IMR-90 (cell line): ENCODE data around the gene DPP6. TPM values are rescaled to one million over a fixed set of nuclear protein-coding genes. Genes with fewer than 3 reads are reported as not detected.

ENCODE experiments used
- ATAC-seq: fragments of 200-7000 bp; cut with Tn5 transposase; 2 replicates; pipeline ENCODE4 v1.9.1; 2020; ENCODE audit warnings: low read depth, mild to moderate bottlenecking, moderate library complexity
- BruUV-seq: library from RNA; stranded (reverse); fragments of 400-500 nt; replicated peaks from 2 replicates; lab custom pipeline; 2021; lab: Mats Ljungman, UMichigan
- CTCF ChIA-PET: fragments of 300-600 bp; formaldehyde crosslinking; extraction: SDS; loops from one replicate; lab custom pipeline; 2021; ENCODE audit warnings: antibody characterized with exemption; lab: Yijun Ruan, JAX
- POLR2A ChIA-PET: fragments of 300-600 bp; sonication (Branson Sonifier 250); formaldehyde crosslinking; loops from one replicate; lab custom pipeline; 2022; ENCODE audit warnings: antibody characterized with exemption; ENCODE audit not compliant: unreplicated experiment; lab: Charles Lee
- DNase-seq: peaks from one replicate; pipeline ENCODE4 v3.0.0; 2013
- H2AFZ ChIP-seq: replicated peaks from 2 replicates; pipeline ENCODE3; 2013; ENCODE audit warnings: low read length, mild to moderate bottlenecking; ENCODE audit not compliant: poor library complexity
- H2AK5ac ChIP-seq: 2 replicates; pipeline ENCODE4 v1.6.1; 2013; ENCODE audit warnings: low read depth, low read length, inconsistent platforms
- H2AK9ac ChIP-seq: replicated peaks from 2 replicates; pipeline ENCODE3; 2013; ENCODE audit warnings: mild to moderate bottlenecking, low read depth, low read length, moderate library complexity; ENCODE audit not compliant: poor library complexity
- H2BK120ac ChIP-seq: 2 replicates; pipeline ENCODE4 v1.6.1; 2013; ENCODE audit warnings: low read depth, low read length, inconsistent platforms
- H2BK15ac ChIP-seq: 3 replicates; pipeline ENCODE4 v1.6.1; 2013; ENCODE audit warnings: low read depth, low read length, inconsistent platforms
- H2BK20ac ChIP-seq: 2 replicates; pipeline ENCODE4 v1.6.1; 2013; ENCODE audit warnings: low read depth, mild to moderate bottlenecking, inconsistent platforms, low read length, moderate library complexity
- H2BK5ac ChIP-seq: 2 replicates; pipeline ENCODE4 v1.6.1; 2013; ENCODE audit warnings: mild to moderate bottlenecking, low read depth, low read length, inconsistent platforms; ENCODE audit not compliant: poor library complexity, severe bottlenecking
- H3K14ac ChIP-seq: replicated peaks from 2 replicates; pipeline ENCODE4 v1.6.1; 2013; ENCODE audit warnings: low read depth, low read length, inconsistent platforms
- H3K18ac ChIP-seq: 2 replicates; pipeline ENCODE4 v1.6.1; 2013; ENCODE audit warnings: low read depth, low read length, control low read depth
- H3K23ac ChIP-seq: 2 replicates; pipeline ENCODE4 v1.6.1; 2013; ENCODE audit warnings: low read depth, low read length, inconsistent platforms
- H3K27ac ChIP-seq: 2 replicates; pipeline ENCODE4 v1.5.1; 2013; ENCODE audit warnings: mild to moderate bottlenecking, control low read depth, low read length; ENCODE audit not compliant: insufficient read depth
- H3K27me3 ChIP-seq: 2 replicates; pipeline ENCODE4 v1.6.1; 2013; ENCODE audit warnings: low read length; ENCODE audit not compliant: control insufficient read depth, insufficient read depth
- H3K36me3 ChIP-seq: 2 replicates; pipeline ENCODE4 v1.6.1; 2013; ENCODE audit warnings: low read length, mixed read lengths; ENCODE audit not compliant: control insufficient read depth, insufficient read depth
- H3K4ac ChIP-seq: 2 replicates; pipeline ENCODE4 v1.6.1; 2013; ENCODE audit warnings: low read depth, low read length, inconsistent platforms
- H3K4me1 ChIP-seq: 2 replicates; pipeline ENCODE4 v1.6.1; 2013; ENCODE audit warnings: low read length, mixed read lengths; ENCODE audit not compliant: control insufficient read depth, insufficient read depth
- H3K4me2 ChIP-seq: 2 replicates; pipeline ENCODE4 v1.6.1; 2013; ENCODE audit warnings: low read depth, mild to moderate bottlenecking, control low read depth, low read length, moderate library complexity
- H3K4me3 ChIP-seq: 2 replicates; pipeline ENCODE4 v1.5.1; 2013; ENCODE audit warnings: low read depth, mild to moderate bottlenecking, control low read depth, low read length, moderate library complexity; ENCODE audit not compliant: insufficient read depth
- H3K56ac ChIP-seq: 2 replicates; pipeline ENCODE4 v1.6.1; 2013; ENCODE audit warnings: low read length, inconsistent platforms; ENCODE audit not compliant: insufficient read depth; ENCODE audit errors: extremely low read depth
- H3K79me1 ChIP-seq, 2 experiments: 2 replicates each; pipeline ENCODE4 v1.6.1; 2013; ENCODE audit warnings: low read length in 2 of 2, inconsistent platforms in 1 of 2, low read depth in 1 of 2
- H3K9ac ChIP-seq: 2 replicates; pipeline ENCODE4 v1.6.1; 2013; ENCODE audit warnings: low read depth, low read length, control low read depth
- H3K9me1 ChIP-seq: 2 replicates; pipeline ENCODE4 v1.6.1; 2013; ENCODE audit warnings: low read length, inconsistent platforms; ENCODE audit not compliant: insufficient read depth
- H3K9me3 ChIP-seq: 2 replicates; pipeline ENCODE4 v1.6.1; 2013; ENCODE audit warnings: low read length; ENCODE audit not compliant: control insufficient read depth, insufficient read depth
- H4K20me1 ChIP-seq: 2 replicates; pipeline ENCODE4 v1.6.1; 2013; ENCODE audit warnings: low read length, inconsistent platforms; ENCODE audit not compliant: insufficient read depth
- H4K5ac ChIP-seq: 2 replicates; pipeline ENCODE4 v1.6.1; 2013; ENCODE audit warnings: mild to moderate bottlenecking, low read depth, low read length, control low read depth
- H4K8ac ChIP-seq, 2 experiments: 2 replicates each; pipeline ENCODE4 v1.6.1; 2013; ENCODE audit warnings: low read depth in 2 of 2, low read length in 2 of 2, control low read depth in 1 of 2, inconsistent platforms in 1 of 2
- H4K91ac ChIP-seq: 2 replicates; pipeline ENCODE4 v1.6.1; 2013; ENCODE audit warnings: low read depth, low read length, inconsistent platforms; ENCODE audit not compliant: insufficient read depth
- FOS ChIP-seq: fragments of 150-350 bp; IDR thresholded peaks from 2 replicates; pipeline ENCODE4 v1.6.1; 2016; ENCODE audit warnings: low read depth, low read length
- MAFK ChIP-seq: IDR thresholded peaks from 2 replicates; pipeline ENCODE4 v1.6.1; 2012; ENCODE audit warnings: low read depth, low read length, improper control_type of control experiment
- POLR2A ChIP-seq: IDR thresholded peaks from 2 replicates; pipeline ENCODE4 v1.6.1; 2012; ENCODE audit warnings: mild to moderate bottlenecking, low read depth, low read length
- RAD21 ChIP-seq: IDR thresholded peaks from 2 replicates; pipeline ENCODE4 v1.6.1; 2012; ENCODE audit warnings: low read length, improper control_type of control experiment
- RCOR1 ChIP-seq: IDR thresholded peaks from 2 replicates; pipeline ENCODE4 v1.6.1; 2012; ENCODE audit warnings: mild to moderate bottlenecking, low read length, improper control_type of control experiment; ENCODE audit not compliant: insufficient replicate concordance
- RFX5 ChIP-seq: IDR thresholded peaks from 2 replicates; pipeline ENCODE4 v1.8.0; 2012; ENCODE audit warnings: low read depth, mild to moderate bottlenecking, low read length, moderate library complexity
- WGBS, 2 experiments: methylation state at CpG; one replicate each; pipeline versions ENCODE4 v1.1.5 to v1.1.7; 2013; ENCODE audit warnings: missing lambda C conversion rate in 2 of 2; ENCODE audit not compliant: insufficient read length in 1 of 2; ENCODE audit errors: extremely low coverage in 2 of 2; 5-methylcytosine and 5-hydroxymethylcytosine counted together
- dilution Hi-C: fragments of 300-500 bp; cut with HindIII; formaldehyde crosslinking; loops from one replicate; pipeline ENCODE4 v1.14.3; 2018; ENCODE audit warnings: low sequenced_read_pairs; ENCODE audit not compliant: unreplicated experiment
- in situ Hi-C: fragments of 300-500 bp; cut with MboI; formaldehyde crosslinking; loops from 3 replicates; pipeline ENCODE4 v1.14.3; 2019; ENCODE audit warnings: low sequenced_read_pairs, inconsistent platforms, mixed read lengths
- intact Hi-C: fragments of 100-400 bp; cut with micrococcal nuclease; formaldehyde crosslinking; loops from 2 replicates; pipeline ENCODE4 v1.10.0; 2022
- polyA plus RNA-seq, 3 experiments: library from polyadenylated mRNA; depleted of rRNA; stranded (reverse); fragments of >200 nt; gene quantifications; 2 replicates each; pipeline ENCODE4 v1.2.3, GENCODE V29; 2012; ENCODE audit warnings: low replicate concordance in 1 of 3
- total RNA-seq: library from RNA; depleted of rRNA; stranded (reverse); fragments of >200 nt; gene quantifications from 2 replicates; pipeline ENCODE4 v1.2.3, GENCODE V29; 2012
- TF ChIP-seq, protein P1 (sequence below): conservative IDR thresholded peaks from 2 replicates; pipeline ENCODE4 v1.5.1; 2012; ENCODE audit warnings: mild to moderate bottlenecking, low read depth, low read length, improper control_type of control experiment

The DPP6 gene
- total and polyA plus RNA-seq, 2 of the 4 experiments (the other 2 are of a cell fraction), result not detected

DNA sequence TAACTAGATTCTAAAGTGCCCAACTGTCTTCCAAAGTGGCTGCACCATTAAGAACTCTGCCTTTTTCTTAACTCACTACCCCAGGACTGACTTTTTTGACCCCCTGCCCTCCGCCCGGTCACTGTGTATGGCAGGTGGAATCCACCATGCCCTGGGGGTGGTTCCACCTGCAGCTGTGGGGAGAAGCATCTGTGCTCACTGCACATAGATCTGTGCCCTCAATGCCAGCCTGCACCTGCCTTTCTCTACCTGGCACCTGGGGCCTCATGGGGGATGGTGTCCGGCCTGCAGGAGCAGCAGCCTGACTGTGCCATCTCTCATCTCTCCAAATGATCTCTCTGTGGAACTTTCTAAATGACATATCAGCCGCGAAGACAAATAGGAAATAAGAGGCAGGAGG, 597.2 kb downstream of the DPP6 start:
- Histone ChIP-seq H3K36me3 (no peaks in the 10 kb centered on the region), H3K56ac (no peak overlapping the region), H3K79me1 (no peaks in the 10 kb centered on the region), H3K9me3 (peaks cover 35% of the 10 kb centered on the region), H2BK120ac (no peak overlapping the region), H3K4ac (no peak overlapping the region), H3K9ac (no peak overlapping the region), H3K27ac (no peak overlapping the region), H4K91ac (no peak overlapping the region), H3K9me1 (no peaks in the 10 kb centered on the region), H4K8ac (no peak overlapping the region), H2BK5ac (no peak overlapping the region), H2AK9ac (no peak overlapping the region), H2AFZ (no peak overlapping the region), H2AK5ac (no peak overlapping the region), H3K14ac (no peak overlapping the region), H3K23ac (no peak overlapping the region), H2BK15ac (no peak overlapping the region), H3K4me3 (no peak overlapping the region), H3K4me2 (no peak overlapping the region), H4K20me1 (no peaks in the 10 kb centered on the region), H3K18ac (no peak overlapping the region), H3K4me1 (no peaks in the 10 kb centered on the region), H3K27me3 (no peaks in the 10 kb centered on the region), H2BK20ac (no peak overlapping the region), H4K5ac (no peak overlapping the region)
- ATAC-seq (no peak), DNase-seq (no peak)
- intact Hi-C loops (no loop called here), in situ Hi-C loops (no loop called here), dilution Hi-C loops (no loop called here)
- no TSS peak for BruUV-seq
- ChIA-PET POLR2A (no interaction called here), CTCF (no interaction called here)
- no CpG with 5 or more reads among the region's 5 CpGs for WGBS, 2 experiments
- no peak for TF ChIP-seq RFX5
- TF ChIP-seq RCOR1, result no peak
- no peak for TF ChIP-seq MAFK
- TF ChIP-seq POLR2A, result no peak
- no peak for TF ChIP-seq FOS
- TF ChIP-seq RAD21, result no peak
- TF ChIP-seq, protein P1, sequence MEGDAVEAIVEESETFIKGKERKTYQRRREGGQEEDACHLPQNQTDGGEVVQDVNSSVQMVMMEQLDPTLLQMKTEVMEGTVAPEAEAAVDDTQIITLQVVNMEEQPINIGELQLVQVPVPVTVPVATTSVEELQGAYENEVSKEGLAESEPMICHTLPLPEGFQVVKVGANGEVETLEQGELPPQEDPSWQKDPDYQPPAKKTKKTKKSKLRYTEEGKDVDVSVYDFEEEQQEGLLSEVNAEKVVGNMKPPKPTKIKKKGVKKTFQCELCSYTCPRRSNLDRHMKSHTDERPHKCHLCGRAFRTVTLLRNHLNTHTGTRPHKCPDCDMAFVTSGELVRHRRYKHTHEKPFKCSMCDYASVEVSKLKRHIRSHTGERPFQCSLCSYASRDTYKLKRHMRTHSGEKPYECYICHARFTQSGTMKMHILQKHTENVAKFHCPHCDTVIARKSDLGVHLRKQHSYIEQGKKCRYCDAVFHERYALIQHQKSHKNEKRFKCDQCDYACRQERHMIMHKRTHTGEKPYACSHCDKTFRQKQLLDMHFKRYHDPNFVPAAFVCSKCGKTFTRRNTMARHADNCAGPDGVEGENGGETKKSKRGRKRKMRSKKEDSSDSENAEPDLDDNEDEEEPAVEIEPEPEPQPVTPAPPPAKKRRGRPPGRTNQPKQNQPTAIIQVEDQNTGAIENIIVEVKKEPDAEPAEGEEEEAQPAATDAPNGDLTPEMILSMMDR, result no peak
